DND-41 (cell line): ENCODE measurements around the gene MFAP2.

ENCODE experiments used
- ATAC-seq: fragments of 200-7000 bp; cut with Tn5 transposase; 3 replicates; pipeline ENCODE4 v1.9.1; 2021; ENCODE audit warnings: low read depth; ENCODE audit not compliant: insufficient read depth
- DNase-seq: peaks from one replicate; pipeline ENCODE4 v3.0.0-alpha.2; 2020
- H2AFZ ChIP-seq: 2 replicates; pipeline ENCODE4 v1.6.0; 2012; ENCODE audit warnings: low read depth, low read length
- H3K27ac ChIP-seq: 2 replicates; pipeline ENCODE4 v1.5.1; 2012; ENCODE audit warnings: low read length, inconsistent platforms
- H3K27me3 ChIP-seq: fragments of 200-600 bp; sonication (generic); 2 replicates; pipeline ENCODE4 v1.6.0; 2012; ENCODE audit warnings: low read length, mild to moderate bottlenecking, inconsistent platforms; ENCODE audit not compliant: insufficient read depth, poor library complexity
- H3K36me3 ChIP-seq: 2 replicates; pipeline ENCODE4 v1.5.1; 2012; ENCODE audit warnings: low read length, inconsistent platforms; ENCODE audit not compliant: insufficient read depth
- H3K4me1 ChIP-seq: 2 replicates; pipeline ENCODE4 v1.5.1; 2012; ENCODE audit warnings: mild to moderate bottlenecking, low read length; ENCODE audit not compliant: insufficient read depth
- H3K4me2 ChIP-seq: 2 replicates; pipeline ENCODE4 v1.6.0; 2012; ENCODE audit warnings: mild to moderate bottlenecking, moderate library complexity, low read length, inconsistent platforms; ENCODE audit not compliant: insufficient read depth
- H3K4me3 ChIP-seq, 2 experiments: fragments of 200-600 bp in 1 of 2; shearing (Covaris generic) in 1 of 2; 2 replicates each; pipeline ENCODE4 v1.5.1; 2012 to 2016; ENCODE audit warnings: inconsistent platforms in 2 of 2, low read length in 2 of 2, mild to moderate bottlenecking in 2 of 2, low read depth in 1 of 2, moderate library complexity in 1 of 2
- H3K79me2 ChIP-seq: 2 replicates; pipeline ENCODE4 v1.6.0; 2012; ENCODE audit warnings: low read length, inconsistent platforms; ENCODE audit not compliant: insufficient read depth
- H3K9ac ChIP-seq: 2 replicates; pipeline ENCODE4 v1.6.0; 2012; ENCODE audit warnings: low read depth, mild to moderate bottlenecking, inconsistent platforms, low read length, moderate library complexity
- H3K9me3 ChIP-seq: 2 replicates; pipeline ENCODE4 v1.5.1; 2012; ENCODE audit warnings: low read length, moderate library complexity, mild to moderate bottlenecking, inconsistent platforms; ENCODE audit not compliant: insufficient read depth, severe bottlenecking
- H4K20me1 ChIP-seq: 2 replicates; pipeline ENCODE4 v1.6.0; 2012; ENCODE audit warnings: low read length; ENCODE audit not compliant: insufficient read depth
- CTCF ChIP-seq: IDR thresholded peaks from 2 replicates; pipeline ENCODE4 v1.5.1; 2012; ENCODE audit warnings: borderline replicate concordance, low read length, moderate library complexity, mild to moderate bottlenecking; ENCODE audit not compliant: poor library complexity, severe bottlenecking; ENCODE audit errors: extremely low read depth
- EZH2 ChIP-seq: IDR thresholded peaks from 3 replicates; pipeline ENCODE4 v1.6.1; 2012; ENCODE audit warnings: borderline replicate concordance, low read depth, mild to moderate bottlenecking, moderate library complexity, low read length, inconsistent platforms; ENCODE audit not compliant: severe bottlenecking

Gene MFAP2

GRCh38 chr1:17017435-17017834 lies 37.0 kb upstream of the MFAP2 start:
- H4K20me1 ChIP-seq: no peaks in the 10 kb centered on the region
- peaks cover 45% of the 10 kb centered on the region for H3K36me3 ChIP-seq
- H2AFZ ChIP-seq: no peak overlapping the region
- no peaks in the 10 kb centered on the region for H3K79me2 ChIP-seq
- H3K9ac ChIP-seq: no peak overlapping the region
- H3K4me3 ChIP-seq: no peak overlapping the region
- H3K9me3 ChIP-seq: no peaks in the 10 kb centered on the region
- no peak for TF ChIP-seq EZH2
- TF ChIP-seq CTCF: no peak
- H3K27ac ChIP-seq: no peak overlapping the region
- H3K27me3 ChIP-seq: no peaks in the 10 kb centered on the region
- ATAC-seq (no peak), DNase-seq (no peak)
- no peak overlapping the region for H3K4me2 ChIP-seq
- peaks cover 1% of the 10 kb centered on the region; the same call in 1 of the 2 replicates for H3K4me1 ChIP-seq

- TF ChIP-seq CTCF (no peak), EZH2 (no peak)
- Histone ChIP-seq H3K27me3 (no peaks in the 10 kb centered on the region), H3K79me2 (peaks cover under 1% of the 10 kb centered on the region; the same call in 1 of the 2 replicates), H2AFZ (no peak overlapping the region), H3K4me1 (peaks cover 7% of the 10 kb centered on the region), H3K4me2 (no peak overlapping the region), H3K4me3 (no peak overlapping the region), H4K20me1 (no peaks in the 10 kb centered on the region), H3K9ac (no peak overlapping the region), H3K27ac (no peak overlapping the region), H3K36me3 (peaks cover 33% of the 10 kb centered on the region), H3K9me3 (no peaks in the 10 kb centered on the region)
- DNase-seq: no peak
- no peak for ATAC-seq
These were observed 35.9 kb upstream of the MFAP2 start for GRCh38 chr1:17016317-17016661.

GRCh38 chr1:17014671-17015567 lies 34.5 kb upstream of the MFAP2 start:
- peaks cover 20% of the 10 kb centered on the region for H3K36me3 ChIP-seq
- no peaks in the 10 kb centered on the region for H3K9me3 ChIP-seq
- no peak overlapping the region for H3K4me2 ChIP-seq
- H3K4me1 ChIP-seq: peaks cover 20% of the 10 kb centered on the region
- H3K4me3 ChIP-seq: no peak overlapping the region
- peaks cover 9% of the 10 kb centered on the region for H4K20me1 ChIP-seq
- TF ChIP-seq EZH2 (no peak), CTCF (no peak)
- no peak overlapping the region for H3K9ac ChIP-seq
- H3K27me3 ChIP-seq: no peaks in the 10 kb centered on the region
- no peak overlapping the region for H3K27ac ChIP-seq
- H3K79me2 ChIP-seq: peaks cover 6% of the 10 kb centered on the region
- no peak overlapping the region for H2AFZ ChIP-seq
- DNase-seq: no peak
- ATAC-seq: no peak
